Astrocyte of the spinal cord (primary cell): ENCODE results near the gene FBRSL1.

Experiments used
- DNase-seq: peaks from one replicate; pipeline ENCODE4 v3.0.0; 2011; ENCODE audit warnings: low read depth, low spot score
- H3K4me3 ChIP-seq: 2 replicates; pipeline ENCODE4 v1.5.1; 2011; ENCODE audit warnings: low read depth, mild to moderate bottlenecking, low read length, moderate library complexity
- CTCF ChIP-seq: IDR thresholded peaks from 2 replicates; pipeline ENCODE4 v1.5.1; 2012; ENCODE audit warnings: low read depth, mild to moderate bottlenecking, low read length, inconsistent platforms
- in situ Hi-C: cut with HindIII; loops from 2 replicates; pipeline ENCODE4 v1.10.0; 2017; ENCODE audit warnings: low sequenced_read_pairs

FBRSL1 gene

GRCh38 chr12:132521712-132522292 is 31.9 kb downstream of the FBRSL1 start:
- in situ Hi-C loops = no loop called here
- DNase-seq = no peak
- no peak overlapping the region for H3K4me3 ChIP-seq
- TF ChIP-seq CTCF = no peak

GRCh38 chr12:132522592-132523380 is 32.8 kb downstream of the FBRSL1 start:
- in situ Hi-C loops = no loop called here
- DNase-seq = no peak
- no peak for TF ChIP-seq CTCF
- H3K4me3 ChIP-seq = no peak overlapping the region

- in situ Hi-C loops = no loop called here
- peak; percentile 87 for TF ChIP-seq CTCF
- H3K4me3 ChIP-seq = no peak overlapping the region
- peak; percentile 15 for DNase-seq
These were observed 33.8 kb downstream of the FBRSL1 start for GRCh38 chr12:132523576-132524331.

GRCh38 chr12:132524405-132524804 is 34.5 kb downstream of the FBRSL1 start:
- in situ Hi-C loops = no loop called here
- no peak overlapping the region for H3K4me3 ChIP-seq
- peak; percentile 38 for DNase-seq
- TF ChIP-seq CTCF = no peak

GRCh38 chr12:132525011-132525832 is 35.3 kb downstream of the FBRSL1 start:
- in situ Hi-C loops = no loop called here
- no peak overlapping the region for H3K4me3 ChIP-seq
- no peak for DNase-seq
- no peak for TF ChIP-seq CTCF
